Chondrocyte (in vitro differentiated cells): ENCODE data around the gene MTA3. TPM values are rescaled to one million over a fixed set of nuclear protein-coding genes. Genes with fewer than 3 reads are reported as not detected.
A peak's percentile ranks its signal among the peaks of the same experiment; 100 is the strongest.
"Not testable (repeated sequence)": the region's sequence is repeated elsewhere in the genome, so short reads cannot be mapped to it uniquely, and the experiment has no call there.

ENCODE experiments used
- DNase-seq: peaks from one replicate; pipeline ENCODE4 v3.0.0; 2021; ENCODE audit warnings: mixed read lengths, low spot score
- H3K27ac Mint-ChIP-seq: one replicate; pipeline ENCODE4 v1.8.0; 2021; ENCODE audit warnings: mild to moderate bottlenecking, moderate library complexity, mixed read lengths; ENCODE audit not compliant: unreplicated experiment
- H3K27me3 Mint-ChIP-seq: 2 replicates; pipeline ENCODE4 v1.8.0; 2021; ENCODE audit warnings: low read depth, mixed read lengths
- H3K36me3 Mint-ChIP-seq: 2 replicates; pipeline ENCODE4 v1.8.0; 2021; ENCODE audit warnings: low read depth, mixed read lengths
- H3K4me1 Mint-ChIP-seq: 2 replicates; pipeline ENCODE4 v1.8.0; 2021; ENCODE audit warnings: low read depth, mild to moderate bottlenecking, mixed read lengths
- H3K4me3 Mint-ChIP-seq: one replicate; pipeline ENCODE4 v1.8.0; 2021; ENCODE audit warnings: mild to moderate bottlenecking, moderate library complexity, mixed read lengths; ENCODE audit not compliant: unreplicated experiment
- H3K9me3 Mint-ChIP-seq: 2 replicates; pipeline ENCODE4 v1.8.0; 2021; ENCODE audit warnings: low read depth, mixed read lengths
- total RNA-seq: library from RNA; stranded (reverse); gene quantifications from 3 replicates; pipeline ENCODE4 v1.2.1, GENCODE V29; 2021
- TF ChIP-seq, protein P1 (sequence below): fragments of 200-600 bp; sonication (generic); IDR thresholded peaks from 2 replicates; pipeline ENCODE4 v1.5.0; 2021; ENCODE audit warnings: antibody characterized with exemption, mild to moderate bottlenecking, moderate library complexity

MTA3 gene
- total RNA-seq, 1 donor from 2014 or later = 39.3 TPM

DNA sequence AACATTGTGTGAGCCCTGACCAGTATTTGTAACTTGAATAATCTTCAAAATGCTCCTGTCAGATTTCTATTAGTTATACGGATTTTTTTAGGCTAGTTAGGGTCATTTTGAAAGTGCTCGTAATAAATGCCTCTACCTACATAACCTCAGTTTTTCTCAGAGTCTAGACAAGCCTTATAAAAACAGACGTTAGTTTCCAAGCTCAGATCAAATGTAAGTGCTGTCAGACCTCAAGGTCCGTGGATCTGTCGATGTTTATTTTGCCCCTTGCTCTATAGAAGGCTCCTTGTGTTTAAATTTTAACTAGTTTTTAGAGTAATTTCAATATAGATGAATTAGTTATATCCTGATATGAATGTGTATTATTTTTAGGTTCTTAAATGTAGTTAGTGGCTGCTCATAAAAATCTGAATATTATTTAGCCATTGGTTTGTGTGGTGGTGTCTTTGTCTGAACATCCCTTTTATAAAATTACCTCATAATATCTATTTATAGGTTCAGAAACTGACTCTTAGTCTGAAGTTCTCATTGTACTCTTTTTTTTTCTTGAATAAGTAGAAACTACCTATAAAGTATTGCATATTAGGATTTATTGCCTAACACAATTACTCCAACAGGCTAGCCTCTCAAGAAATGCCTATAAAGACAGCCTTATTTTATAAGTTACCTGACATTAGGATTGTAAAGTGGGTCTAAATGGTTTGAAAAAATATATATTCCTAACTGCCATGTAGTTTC lies 71.1 kb downstream of the MTA3 start:
- TF ChIP-seq, protein P1, sequence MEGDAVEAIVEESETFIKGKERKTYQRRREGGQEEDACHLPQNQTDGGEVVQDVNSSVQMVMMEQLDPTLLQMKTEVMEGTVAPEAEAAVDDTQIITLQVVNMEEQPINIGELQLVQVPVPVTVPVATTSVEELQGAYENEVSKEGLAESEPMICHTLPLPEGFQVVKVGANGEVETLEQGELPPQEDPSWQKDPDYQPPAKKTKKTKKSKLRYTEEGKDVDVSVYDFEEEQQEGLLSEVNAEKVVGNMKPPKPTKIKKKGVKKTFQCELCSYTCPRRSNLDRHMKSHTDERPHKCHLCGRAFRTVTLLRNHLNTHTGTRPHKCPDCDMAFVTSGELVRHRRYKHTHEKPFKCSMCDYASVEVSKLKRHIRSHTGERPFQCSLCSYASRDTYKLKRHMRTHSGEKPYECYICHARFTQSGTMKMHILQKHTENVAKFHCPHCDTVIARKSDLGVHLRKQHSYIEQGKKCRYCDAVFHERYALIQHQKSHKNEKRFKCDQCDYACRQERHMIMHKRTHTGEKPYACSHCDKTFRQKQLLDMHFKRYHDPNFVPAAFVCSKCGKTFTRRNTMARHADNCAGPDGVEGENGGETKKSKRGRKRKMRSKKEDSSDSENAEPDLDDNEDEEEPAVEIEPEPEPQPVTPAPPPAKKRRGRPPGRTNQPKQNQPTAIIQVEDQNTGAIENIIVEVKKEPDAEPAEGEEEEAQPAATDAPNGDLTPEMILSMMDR = no peak
- peak overlapping the region; percentile 92 for H3K27ac Mint-ChIP-seq
- H3K9me3 Mint-ChIP-seq = no peaks in the 10 kb centered on the region
- peak overlapping the region; percentile 65 for H3K4me3 Mint-ChIP-seq
- H3K27me3 Mint-ChIP-seq = no peaks in the 10 kb centered on the region
- peaks cover 1% of the 10 kb centered on the region for H3K36me3 Mint-ChIP-seq
- no peak for DNase-seq
- peaks cover 26% of the 10 kb centered on the region for H3K4me1 Mint-ChIP-seq

DNA sequence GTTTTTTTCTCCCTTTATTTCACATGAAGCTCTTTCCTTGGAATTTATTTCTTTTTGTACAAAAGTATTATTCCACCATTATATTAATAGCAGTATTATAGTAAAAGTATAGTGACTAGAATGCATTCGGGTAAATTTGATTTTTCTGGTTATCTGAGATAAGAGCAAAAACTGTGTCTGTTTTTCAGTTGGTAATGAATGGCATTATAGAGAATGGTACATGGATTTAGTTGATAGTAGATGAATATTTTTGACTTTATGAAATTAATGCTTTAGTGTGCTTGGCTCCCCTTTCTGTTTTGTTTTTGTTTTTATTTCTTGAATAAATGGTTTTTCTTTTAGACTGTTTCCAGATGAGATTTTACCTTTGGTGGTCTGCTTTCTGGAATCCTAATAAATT lies 71.8 kb downstream of the MTA3 start:
- no peak overlapping the region for H3K4me3 Mint-ChIP-seq
- H3K36me3 Mint-ChIP-seq = peaks cover 8% of the 10 kb centered on the region
- H3K27ac Mint-ChIP-seq = peak overlapping the region; percentile 92
- TF ChIP-seq, protein P1 = no peak
- H3K9me3 Mint-ChIP-seq = no peaks in the 10 kb centered on the region
- H3K4me1 Mint-ChIP-seq = peaks cover 26% of the 10 kb centered on the region
- no peaks in the 10 kb centered on the region for H3K27me3 Mint-ChIP-seq
- no peak for DNase-seq

DNA sequence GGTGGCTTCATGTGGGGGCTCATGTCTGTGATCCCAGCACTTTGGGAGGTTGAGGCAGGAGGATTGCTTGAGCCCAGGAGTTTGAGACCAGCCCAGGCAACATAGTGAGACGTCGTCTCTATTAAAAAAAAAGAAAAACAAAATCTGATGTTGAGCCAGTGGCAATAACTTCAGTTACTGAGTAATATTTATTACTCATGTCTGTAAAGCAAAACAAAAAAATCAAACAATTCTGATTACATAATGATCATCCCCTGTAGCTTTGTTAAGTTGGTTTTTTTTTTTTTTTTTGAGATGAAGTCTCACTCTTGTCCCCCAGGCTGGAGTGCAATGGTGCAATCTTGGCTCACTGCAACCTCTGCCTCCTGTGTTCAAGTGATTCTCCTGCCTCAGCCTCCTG lies 73.9 kb downstream of the MTA3 start:
- Mint-ChIP-seq H3K4me1 (peaks cover 26% of the 10 kb centered on the region), H3K36me3 (peaks cover 16% of the 10 kb centered on the region)
- H3K4me3 Mint-ChIP-seq, H3K9me3 Mint-ChIP-seq, H3K27me3 Mint-ChIP-seq, DNase-seq, H3K27ac Mint-ChIP-seq: not testable (repeated sequence)

DNA sequence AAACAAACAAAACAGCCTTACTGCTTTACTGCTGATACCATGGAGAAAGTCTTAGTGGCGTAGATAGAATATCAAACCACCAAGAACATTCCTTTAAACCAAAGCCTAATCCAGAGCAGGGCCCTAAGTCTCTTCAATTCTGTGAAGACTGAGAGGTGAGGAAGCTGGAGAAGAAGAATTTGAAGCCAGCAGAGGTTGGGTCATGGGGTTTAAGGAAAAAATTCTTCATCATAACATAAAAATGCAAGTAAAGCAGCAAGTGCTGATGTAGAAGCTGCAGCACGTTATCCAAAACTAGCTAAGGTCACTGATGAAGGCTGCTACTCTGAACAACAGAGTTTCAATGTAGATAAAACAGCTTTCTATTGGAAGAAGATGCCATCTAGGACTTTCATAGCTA lies 77.1 kb downstream of the MTA3 start:
- H3K27me3 Mint-ChIP-seq = no peaks in the 10 kb centered on the region
- H3K4me1 Mint-ChIP-seq = peaks cover 3% of the 10 kb centered on the region
- TF ChIP-seq, protein P1 = no peak
- no peak overlapping the region for H3K4me3 Mint-ChIP-seq
- H3K36me3 Mint-ChIP-seq = peaks cover 18% of the 10 kb centered on the region
- no peaks in the 10 kb centered on the region for H3K9me3 Mint-ChIP-seq
- H3K27ac Mint-ChIP-seq = no peak overlapping the region
- DNase-seq = no peak

DNA sequence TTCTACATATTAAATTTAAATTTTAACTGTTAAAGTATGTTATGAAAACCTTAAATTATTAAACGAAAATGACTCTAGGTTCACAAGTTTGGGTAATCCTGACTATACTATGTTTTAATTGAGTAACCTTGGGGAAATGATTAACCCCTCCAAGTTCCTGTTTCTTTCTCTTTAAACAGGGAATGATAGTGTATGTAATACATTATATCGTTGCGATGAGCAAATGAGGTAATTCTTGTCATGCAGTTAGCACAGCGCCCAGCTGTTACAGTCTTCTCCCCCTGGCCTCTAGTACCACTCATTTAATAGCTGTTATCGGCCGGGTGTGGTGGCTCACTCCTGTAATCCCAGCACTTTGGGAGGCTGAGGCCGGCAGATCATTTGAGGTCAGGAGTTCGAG lies 80.4 kb downstream of the MTA3 start:
- peaks cover 4% of the 10 kb centered on the region for H3K4me1 Mint-ChIP-seq
- H3K36me3 Mint-ChIP-seq = peaks cover 18% of the 10 kb centered on the region
- TF ChIP-seq, protein P1 = no peak
- DNase-seq = no peak
- H3K4me3 Mint-ChIP-seq = no peak overlapping the region
- H3K27me3 Mint-ChIP-seq = no peaks in the 10 kb centered on the region
- no peak overlapping the region for H3K27ac Mint-ChIP-seq
- no peaks in the 10 kb centered on the region for H3K9me3 Mint-ChIP-seq

DNA sequence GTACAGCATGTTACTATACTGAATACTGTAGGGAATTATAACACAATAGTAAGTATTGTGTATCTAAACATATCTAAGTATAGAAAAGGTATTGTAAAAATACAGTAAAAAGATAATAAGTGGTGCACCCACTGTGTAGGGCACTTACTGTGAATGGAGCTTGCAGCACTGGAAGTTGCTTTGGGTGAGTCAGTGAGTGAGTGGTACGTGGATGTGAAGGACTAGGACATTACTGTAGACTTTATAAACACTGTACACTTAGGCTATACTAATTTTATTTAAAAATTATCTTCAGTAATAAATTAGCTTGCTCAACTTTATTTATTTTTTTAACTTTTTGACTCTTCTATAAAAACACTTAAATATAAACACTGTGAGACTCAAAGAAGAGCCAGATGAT lies 82.6 kb downstream of the MTA3 start:
- TF ChIP-seq, protein P1 = no peak
- no peak overlapping the region for H3K4me3 Mint-ChIP-seq
- no peak for DNase-seq
- H3K9me3 Mint-ChIP-seq = no peaks in the 10 kb centered on the region
- no peaks in the 10 kb centered on the region for H3K27me3 Mint-ChIP-seq
- no peak overlapping the region for H3K27ac Mint-ChIP-seq
- H3K36me3 Mint-ChIP-seq = peaks cover 9% of the 10 kb centered on the region
- peaks cover 8% of the 10 kb centered on the region for H3K4me1 Mint-ChIP-seq
